Natural killer cell (primary cell): Measurements from ENCODE around the gene NAV2. TPM values are rescaled to one million over a fixed set of nuclear protein-coding genes. Genes with fewer than 3 reads are reported as not detected.

Source experiments
- ATAC-seq, 3 donors: fragments of 150-1000 bp in 2 of 3; fragments of 200-7000 bp in 1 of 3; cut with Tn5 transposase; 1 replicate in 1 of 3; 2 replicates in 2 of 3; pipeline ENCODE4 v1.10.0; 2021; ENCODE audit warnings: mild to moderate bottlenecking in 2 of 3, moderate library complexity in 2 of 3
- DNase-seq, 2 donors: peaks; one replicate each; pipeline versions ENCODE4 v3.0.0 to v3.0.0-alpha.2; 2013 to 2021; ENCODE audit warnings: mixed read lengths in 1 of 2
- H3K27ac ChIP-seq: one replicate; pipeline ENCODE4 v1.5.1; 2013; ENCODE audit warnings: mild to moderate bottlenecking, low read length
- H3K27me3 ChIP-seq: one replicate; pipeline ENCODE4 v1.6.1; 2013; ENCODE audit warnings: low read length; ENCODE audit not compliant: control insufficient read depth, insufficient read depth
- H3K36me3 ChIP-seq: one replicate; pipeline ENCODE4 v1.6.1; 2013; ENCODE audit warnings: low read length; ENCODE audit not compliant: control insufficient read depth, insufficient read depth
- H3K4me1 ChIP-seq: one replicate; pipeline ENCODE4 v1.6.1; 2013; ENCODE audit warnings: low read length; ENCODE audit not compliant: control insufficient read depth, insufficient read depth
- H3K4me3 ChIP-seq: one replicate; pipeline ENCODE4 v1.5.1; 2013; ENCODE audit warnings: low read length
- H3K9me3 ChIP-seq: one replicate; pipeline ENCODE4 v1.6.1; 2013; ENCODE audit warnings: low read length; ENCODE audit not compliant: control insufficient read depth, insufficient read depth
- H3K27ac Mint-ChIP-seq, 2 donors: one replicate each; pipeline ENCODE4 v1.8.0; 2022; ENCODE audit warnings: mild to moderate bottlenecking in 2 of 2, mixed read lengths in 2 of 2, moderate library complexity in 1 of 2
- H3K27me3 Mint-ChIP-seq, 2 donors: one replicate each; pipeline ENCODE4 v1.8.0; 2022; ENCODE audit warnings: low read depth in 2 of 2, mixed read lengths in 2 of 2
- H3K36me3 Mint-ChIP-seq: one replicate; pipeline ENCODE4 v1.8.0; 2022; ENCODE audit warnings: mixed read lengths
- H3K4me1 Mint-ChIP-seq, 2 donors: one replicate each; pipeline ENCODE4 v1.8.0; 2022; ENCODE audit warnings: mixed read lengths in 2 of 2
- H3K4me3 Mint-ChIP-seq: one replicate; pipeline ENCODE4 v1.8.0; 2022; ENCODE audit warnings: mild to moderate bottlenecking, moderate library complexity, mixed read lengths
- H3K9me3 Mint-ChIP-seq, 2 donors: one replicate each; pipeline ENCODE4 v1.8.0; 2022; ENCODE audit warnings: mixed read lengths in 2 of 2
- CTCF ChIP-seq: fragments of 200-600 bp; IDR thresholded peaks from one replicate; pipeline ENCODE4 v1.8.0; 2022; ENCODE audit warnings: antibody characterized with exemption
- WGBS: methylation state at CpG from one replicate; pipeline ENCODE4 v1.1.7; 2013; ENCODE audit warnings: missing lambda C conversion rate; ENCODE audit not compliant: insufficient coverage; 5-methylcytosine and 5-hydroxymethylcytosine counted together
- intact Hi-C: fragments of 100-400 bp; cut with micrococcal nuclease; formaldehyde crosslinking; loops from one replicate; pipeline ENCODE4 v1.14.2; 2022
- total RNA-seq, 4 donors: library from RNA; stranded (reverse); fragments of 120-200 nt in 1 of 4; gene quantifications; one replicate each; pipeline versions ENCODE4 v1.2.3 to v1.2.4, GENCODE V29; 2013 to 2022

Gene NAV2
- total RNA-seq, 3 donors from 2014 or later (not counting 1 experiment from before 2014, with no cell fraction given) = 0.14 to 1.6 (median 0.43) TPM

DNA sequence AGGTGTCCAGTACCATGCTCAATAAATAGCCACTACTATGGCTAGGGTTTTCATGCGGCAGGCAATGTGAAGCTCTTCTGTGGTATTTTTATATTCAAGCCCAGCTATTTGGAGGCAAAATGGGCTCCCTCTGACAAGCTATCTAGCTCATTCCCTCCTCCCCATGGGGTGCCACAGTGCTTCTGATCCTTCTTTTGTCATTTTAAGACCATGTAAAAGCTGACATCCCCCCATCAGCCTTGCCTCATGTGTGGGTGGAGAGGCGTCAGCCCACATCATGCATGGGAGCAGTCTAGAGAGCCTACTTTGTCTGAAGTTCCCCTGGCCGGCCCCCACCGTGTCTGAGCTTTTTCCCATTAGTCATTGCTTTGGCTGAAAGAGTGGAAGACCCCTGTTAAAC, 59.8 kb downstream of the NAV2 start:
- no peak for ATAC-seq
- intact Hi-C loops = no loop called here
- peaks cover 38 to 58% of the 10 kb centered on the region in 2 donors for H3K27me3 Mint-ChIP-seq

GRCh38 chr11:19774329-19774728, 61.7 kb downstream of the NAV2 start:
- H3K9me3 Mint-ChIP-seq = no peaks in the 10 kb centered on the region
- intact Hi-C loops = no loop called here
- TF ChIP-seq CTCF = no peak
- H3K27me3 Mint-ChIP-seq = peaks cover 56 to 75% of the 10 kb centered on the region in 2 donors
- Histone ChIP-seq H3K9me3 (no peaks in the 10 kb centered on the region), H3K4me1 (peaks cover 11% of the 10 kb centered on the region), H3K4me3 (no peak overlapping the region), H3K27ac (no peak overlapping the region), H3K36me3 (no peaks in the 10 kb centered on the region), H3K27me3 (peaks cover 6% of the 10 kb centered on the region)
- H3K36me3 Mint-ChIP-seq = no peaks in the 10 kb centered on the region
- H3K27ac Mint-ChIP-seq = no peak overlapping the region
- 95% methylated on average over 2 of the region's 3 CpGs for WGBS
- no peak for ATAC-seq
- no peak overlapping the region for H3K4me3 Mint-ChIP-seq
- peaks cover 6 to 11% of the 10 kb centered on the region in 2 donors for H3K4me1 Mint-ChIP-seq
- no peak for DNase-seq

More for the DNA sequence above, 59.8 kb downstream of the NAV2 start:
- WGBS = 87% methylated on average over 4 of the region's 4 CpGs
- DNase-seq = no peak
- H3K4me1 ChIP-seq = peaks cover 6% of the 10 kb centered on the region
- Mint-ChIP-seq H3K4me3 (no peak overlapping the region), H3K27ac (no peak overlapping the region), H3K4me1 (peaks cover 4 to 6% of the 10 kb centered on the region in 2 donors), H3K9me3 (no peaks in the 10 kb centered on the region), H3K36me3 (no peaks in the 10 kb centered on the region)
- no peak overlapping the region for H3K4me3 ChIP-seq
- no peaks in the 10 kb centered on the region for H3K36me3 ChIP-seq
- H3K27me3 ChIP-seq = peaks cover 4% of the 10 kb centered on the region
- no peak for TF ChIP-seq CTCF
- no peaks in the 10 kb centered on the region for H3K9me3 ChIP-seq
- no peak overlapping the region for H3K27ac ChIP-seq

GRCh38 chr11:19774817-19775580, 62.4 kb downstream of the NAV2 start:
- TF ChIP-seq CTCF = no peak
- Mint-ChIP-seq H3K27me3 (peaks cover 60 to 76% of the 10 kb centered on the region in 2 donors), H3K4me1 (peaks cover 6 to 11% of the 10 kb centered on the region in 2 donors), H3K27ac (no peak overlapping the region), H3K36me3 (no peaks in the 10 kb centered on the region), H3K4me3 (no peak overlapping the region), H3K9me3 (no peaks in the 10 kb centered on the region)
- 83% methylated on average over 3 of the region's 3 CpGs for WGBS
- H3K27ac ChIP-seq = no peak overlapping the region
- DNase-seq = no peak
- H3K9me3 ChIP-seq = no peaks in the 10 kb centered on the region
- no peak for ATAC-seq
- H3K4me1 ChIP-seq = peaks cover 11% of the 10 kb centered on the region
- H3K27me3 ChIP-seq = peaks cover 6% of the 10 kb centered on the region
- no peak overlapping the region for H3K4me3 ChIP-seq
- no peaks in the 10 kb centered on the region for H3K36me3 ChIP-seq
- intact Hi-C loops = no loop called here
